Cardiac muscle cell (in vitro differentiated cells and primary cell): ENCODE data around the gene PROZ. TPM values are rescaled to one million over a fixed set of nuclear protein-coding genes. Genes with fewer than 3 reads are reported as not detected.
"Not testable (repeated sequence)": the region's sequence is repeated elsewhere in the genome, so short reads cannot be mapped to it uniquely, and the experiment has no call there.

Experiments used
- DNase-seq, 2 donors: peaks; one replicate each; pipeline versions ENCODE4 v3.0.0 to v3.0.0-alpha.2; 2010 to 2017; ENCODE audit warnings: low read depth in 1 of 2, low spot score in 1 of 2
- H3K27ac ChIP-seq: fragments of 200-600 bp; sonication (generic); 2 replicates; pipeline ENCODE4 v1.5.1; 2016
- H3K27me3 ChIP-seq: fragments of 200-600 bp; sonication (generic); 2 replicates; pipeline ENCODE4 v1.6.0; 2016; ENCODE audit warnings: control low read depth
- H3K36me3 ChIP-seq: fragments of 200-600 bp; sonication (generic); 2 replicates; pipeline ENCODE4 v1.5.1; 2016; ENCODE audit warnings: control low read depth
- H3K4me1 ChIP-seq: fragments of 200-600 bp; sonication (generic); 2 replicates; pipeline ENCODE4 v1.8.1; 2017; ENCODE audit warnings: low read depth, mild to moderate bottlenecking, mixed run types
- H3K4me3 ChIP-seq: fragments of 200-600 bp; sonication (generic); 2 replicates; pipeline ENCODE4 v1.5.1; 2016; ENCODE audit warnings: mild to moderate bottlenecking
- H3K9me3 ChIP-seq: fragments of 200-600 bp; sonication (generic); 2 replicates; pipeline ENCODE4 v1.5.1; 2017; ENCODE audit warnings: low read depth, mild to moderate bottlenecking, control low read depth
- CTCF ChIP-seq: IDR thresholded peaks from 2 replicates; pipeline ENCODE4 v1.5.1; 2012; ENCODE audit warnings: low read depth, mild to moderate bottlenecking, low read length
- polyA plus RNA-seq: library from polyadenylated mRNA; unstranded; fragments of >200 nt; fragmentation: Nextera tagmentation; extraction: Ambion mirVana; gene quantifications from 2 replicates; pipeline ENCODE4 v1.2.1, GENCODE V29; 2016
- total RNA-seq: library from RNA; depleted of rRNA; stranded (reverse); fragments of >200 nt; gene quantifications from 2 replicates; pipeline ENCODE4 v1.2.3, GENCODE V29; 2016

The PROZ gene
- total and polyA plus RNA-seq, 2 experiments from 2014 or later, result 0.42 TPM; not detected in 1

DNA sequence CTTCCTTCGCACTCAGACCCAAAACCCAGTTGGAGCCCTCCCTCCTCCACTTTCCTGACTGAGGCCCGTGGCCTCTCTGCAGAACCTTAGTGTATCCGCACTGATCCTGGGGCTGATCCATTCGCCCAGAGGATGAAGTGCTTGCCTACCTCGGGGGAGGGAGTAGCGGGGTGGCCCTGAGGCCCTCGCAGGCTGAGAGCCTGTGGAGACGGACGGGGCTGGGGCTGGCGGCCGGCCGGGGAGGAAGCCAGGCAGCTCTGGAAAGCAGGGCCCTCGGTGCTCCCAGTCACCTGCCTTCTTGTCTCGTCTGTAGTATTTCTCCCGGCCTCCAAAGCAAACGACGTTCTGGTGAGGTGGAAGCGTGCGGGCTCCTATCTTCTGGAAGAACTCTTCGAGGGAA is 1.3 kb downstream of the PROZ start:
- no peak overlapping the region for H3K27ac ChIP-seq
- H3K9me3 ChIP-seq, result no peaks in the 10 kb centered on the region
- DNase-seq, result no peak
- no peaks in the 10 kb centered on the region for H3K36me3 ChIP-seq
- H3K4me1 ChIP-seq, result no peaks in the 10 kb centered on the region
- TF ChIP-seq CTCF, result no peak
- no peak overlapping the region for H3K4me3 ChIP-seq
- H3K27me3 ChIP-seq, result peaks cover 8% of the 10 kb centered on the region

GRCh38 chr13:113160983-113161382 is 2.5 kb downstream of the PROZ start:
- TF ChIP-seq CTCF, result no peak
- DNase-seq, result no peak
- H3K27me3 ChIP-seq, result peaks cover 8% of the 10 kb centered on the region
- no peaks in the 10 kb centered on the region for H3K36me3 ChIP-seq
- no peak overlapping the region for H3K27ac ChIP-seq
- H3K9me3 ChIP-seq, result no peaks in the 10 kb centered on the region
- H3K4me1 ChIP-seq, result no peaks in the 10 kb centered on the region
- H3K4me3 ChIP-seq, result no peak overlapping the region

- Histone ChIP-seq H3K4me3 (no peak overlapping the region), H3K36me3 (no peaks in the 10 kb centered on the region), H3K27ac (no peak overlapping the region), H3K9me3 (no peaks in the 10 kb centered on the region), H3K4me1 (no peaks in the 10 kb centered on the region), H3K27me3 (peaks cover 8% of the 10 kb centered on the region)
- DNase-seq, result no peak
- no peak for TF ChIP-seq CTCF
Observed at GRCh38 chr13:113161433-113161832, 3.0 kb downstream of the PROZ start.

GRCh38 chr13:113161975-113162374 is 3.5 kb downstream of the PROZ start:
- not testable (repeated sequence) for DNase-seq, H3K4me1 ChIP-seq, H3K27me3 ChIP-seq, H3K9me3 ChIP-seq, H3K27ac ChIP-seq, H3K36me3 ChIP-seq, H3K4me3 ChIP-seq

- no peaks in the 10 kb centered on the region for H3K4me1 ChIP-seq
Observed at GRCh38 chr13:113162783-113163685, 4.6 kb downstream of the PROZ start.

More at GRCh38 chr13:113162783-113163685, 4.6 kb downstream of the PROZ start:
- no peak overlapping the region for H3K4me3 ChIP-seq
- no peaks in the 10 kb centered on the region for H3K9me3 ChIP-seq
- no peak for TF ChIP-seq CTCF
- H3K27ac ChIP-seq, result no peak overlapping the region
- no peaks in the 10 kb centered on the region for H3K36me3 ChIP-seq
- H3K27me3 ChIP-seq, result peaks cover 8% of the 10 kb centered on the region
- no peak for DNase-seq
